Esophagus muscularis mucosa (tissue), 3 donors: ENCODE results near the gene DDX56.

Source experiments
- EP300 ChIP-seq: sonication (generic); formaldehyde crosslinking; IDR thresholded peaks from one replicate; pipeline ENCODE4 v1.6.1; 2017; ENCODE audit warnings: antibody characterized with exemption
- TF ChIP-seq, protein P1 (sequence below), 3 experiments: fragments of 200-600 bp in 2 of 3; fragments of 450-650 bp in 1 of 3; sonication (generic) in 2 of 3; IDR thresholded peaks; one replicate each; pipeline ENCODE4 v1.5.1; 2017 to 2019; ENCODE audit warnings: antibody characterized with exemption in 3 of 3, mild to moderate bottlenecking in 2 of 3, moderate library complexity in 1 of 3

- TF ChIP-seq, protein P1, sequence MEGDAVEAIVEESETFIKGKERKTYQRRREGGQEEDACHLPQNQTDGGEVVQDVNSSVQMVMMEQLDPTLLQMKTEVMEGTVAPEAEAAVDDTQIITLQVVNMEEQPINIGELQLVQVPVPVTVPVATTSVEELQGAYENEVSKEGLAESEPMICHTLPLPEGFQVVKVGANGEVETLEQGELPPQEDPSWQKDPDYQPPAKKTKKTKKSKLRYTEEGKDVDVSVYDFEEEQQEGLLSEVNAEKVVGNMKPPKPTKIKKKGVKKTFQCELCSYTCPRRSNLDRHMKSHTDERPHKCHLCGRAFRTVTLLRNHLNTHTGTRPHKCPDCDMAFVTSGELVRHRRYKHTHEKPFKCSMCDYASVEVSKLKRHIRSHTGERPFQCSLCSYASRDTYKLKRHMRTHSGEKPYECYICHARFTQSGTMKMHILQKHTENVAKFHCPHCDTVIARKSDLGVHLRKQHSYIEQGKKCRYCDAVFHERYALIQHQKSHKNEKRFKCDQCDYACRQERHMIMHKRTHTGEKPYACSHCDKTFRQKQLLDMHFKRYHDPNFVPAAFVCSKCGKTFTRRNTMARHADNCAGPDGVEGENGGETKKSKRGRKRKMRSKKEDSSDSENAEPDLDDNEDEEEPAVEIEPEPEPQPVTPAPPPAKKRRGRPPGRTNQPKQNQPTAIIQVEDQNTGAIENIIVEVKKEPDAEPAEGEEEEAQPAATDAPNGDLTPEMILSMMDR (IDR thresholded peaks at IDR 0.05): no peak
- TF ChIP-seq EP300: no peak
Measured at GRCh38 chr7:44548893-44549292, 24.8 kb downstream of the DDX56 start.
